HG02678 (cell line): Measurements from ENCODE around the gene BEGAIN.

ENCODE experiments used
- ATAC-seq: cut with Tn5 transposase; IDR thresholded peaks from one replicate; pipeline ENCODE4 v1.9.1; 2021; ENCODE audit warnings: mild to moderate bottlenecking, moderate library complexity; ENCODE audit not compliant: unreplicated experiment

BEGAIN gene, protein sequence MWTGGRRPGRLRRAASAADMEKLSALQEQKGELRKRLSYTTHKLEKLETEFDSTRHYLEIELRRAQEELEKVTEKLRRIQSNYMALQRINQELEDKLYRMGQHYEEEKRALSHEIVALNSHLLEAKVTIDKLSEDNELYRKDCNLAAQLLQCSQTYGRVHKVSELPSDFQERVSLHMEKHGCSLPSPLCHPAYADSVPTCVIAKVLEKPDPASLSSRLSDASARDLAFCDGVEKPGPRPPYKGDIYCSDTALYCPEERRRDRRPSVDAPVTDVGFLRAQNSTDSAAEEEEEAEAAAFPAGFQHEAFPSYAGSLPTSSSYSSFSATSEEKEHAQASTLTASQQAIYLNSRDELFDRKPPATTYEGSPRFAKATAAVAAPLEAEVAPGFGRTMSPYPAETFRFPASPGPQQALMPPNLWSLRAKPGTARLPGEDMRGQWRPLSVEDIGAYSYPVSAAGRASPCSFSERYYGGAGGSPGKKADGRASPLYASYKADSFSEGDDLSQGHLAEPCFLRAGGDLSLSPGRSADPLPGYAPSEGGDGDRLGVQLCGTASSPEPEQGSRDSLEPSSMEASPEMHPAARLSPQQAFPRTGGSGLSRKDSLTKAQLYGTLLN

DNA sequence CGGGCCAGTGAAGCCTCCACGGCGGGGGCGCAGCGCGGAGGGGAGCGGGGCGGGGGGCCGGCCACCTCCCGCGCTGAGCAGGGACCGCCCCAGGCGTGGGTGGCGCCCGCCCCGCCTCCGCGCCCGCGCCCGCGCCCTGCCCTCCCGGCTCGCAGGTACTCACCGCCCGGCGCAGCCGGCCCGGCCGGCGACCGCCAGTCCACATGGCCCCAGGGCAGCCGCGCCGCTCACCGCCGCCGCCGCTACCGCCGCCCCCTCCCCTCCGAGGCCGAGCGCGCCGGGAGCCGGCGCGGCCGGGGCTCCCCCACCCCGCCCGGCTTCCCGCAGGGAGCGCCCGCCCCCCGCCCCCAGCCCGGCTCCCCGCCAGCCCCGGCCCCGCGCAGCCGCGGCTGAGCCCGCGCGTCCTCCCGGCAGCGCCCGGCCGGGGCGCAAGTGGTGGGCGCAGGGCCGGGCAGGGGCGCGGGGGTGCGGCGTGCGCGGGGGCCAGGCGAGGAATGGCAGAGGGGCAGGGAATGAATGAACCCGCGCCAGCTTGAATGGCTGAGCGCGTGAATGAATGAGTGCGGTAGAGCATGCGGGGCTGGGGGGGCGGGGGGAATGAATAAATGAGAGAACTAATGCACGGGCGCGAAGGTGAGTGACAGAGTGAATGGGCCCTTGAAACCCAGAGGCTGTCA, at the start of gene BEGAIN:
TSS of gene BEGAIN (minus strand) at position 332 of the 677 bp plus-strand sequence. CDS start at position 205, 127 bp downstream.
- ATAC-seq: no peak

DNA sequence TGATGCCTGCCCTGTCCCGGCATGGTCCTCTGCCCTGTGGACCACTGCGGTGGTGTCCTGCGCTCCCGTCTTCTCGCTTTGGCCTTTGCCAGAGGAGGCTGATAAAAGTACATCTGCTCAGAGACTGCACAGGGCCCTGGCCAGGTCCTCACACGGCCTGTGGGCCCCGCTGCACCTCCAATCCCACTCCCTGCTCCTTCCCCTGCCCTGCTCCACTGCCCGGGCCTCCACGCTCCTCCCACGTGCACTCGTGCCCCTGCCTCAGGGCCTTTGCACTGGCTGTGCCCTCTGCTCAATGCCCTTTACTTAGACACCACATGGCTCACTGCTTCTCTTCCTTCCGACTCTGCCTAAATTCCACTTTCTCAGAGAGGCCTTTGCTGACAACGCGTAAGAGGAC, 49.3 kb upstream of the BEGAIN start:
- no peak for ATAC-seq

GRCh38 chr14:100634026-100634425, 46.8 kb upstream of the BEGAIN start:
- no peak for ATAC-seq

DNA sequence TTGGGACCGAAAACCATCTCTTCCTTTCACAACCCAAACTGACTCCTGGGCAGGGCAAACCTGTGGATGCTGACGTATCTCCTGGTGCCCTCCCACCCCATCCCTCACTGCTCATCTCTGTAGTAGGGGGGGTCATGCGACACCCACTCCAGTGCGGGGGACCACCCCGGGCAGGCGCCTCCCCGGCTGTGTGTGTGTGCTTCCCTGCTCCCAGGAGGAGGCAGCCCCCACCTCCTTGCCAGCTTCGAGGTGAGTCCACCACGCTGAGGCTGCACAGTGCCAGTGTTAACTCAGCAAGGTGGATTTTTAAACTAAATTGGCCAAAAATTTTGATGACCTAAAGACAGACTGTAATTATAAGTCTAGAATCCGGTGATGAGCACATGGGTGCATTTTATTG, 46.2 kb upstream of the BEGAIN start:
- no peak for ATAC-seq

GRCh38 chr14:100629696-100630095, 42.5 kb upstream of the BEGAIN start:
- ATAC-seq: no peak

GRCh38 chr14:100629098-100629497, 41.9 kb upstream of the BEGAIN start:
- no peak for ATAC-seq

- no peak for ATAC-seq
These were observed 41.0 kb upstream of the BEGAIN start for GRCh38 chr14:100628225-100628624.

DNA sequence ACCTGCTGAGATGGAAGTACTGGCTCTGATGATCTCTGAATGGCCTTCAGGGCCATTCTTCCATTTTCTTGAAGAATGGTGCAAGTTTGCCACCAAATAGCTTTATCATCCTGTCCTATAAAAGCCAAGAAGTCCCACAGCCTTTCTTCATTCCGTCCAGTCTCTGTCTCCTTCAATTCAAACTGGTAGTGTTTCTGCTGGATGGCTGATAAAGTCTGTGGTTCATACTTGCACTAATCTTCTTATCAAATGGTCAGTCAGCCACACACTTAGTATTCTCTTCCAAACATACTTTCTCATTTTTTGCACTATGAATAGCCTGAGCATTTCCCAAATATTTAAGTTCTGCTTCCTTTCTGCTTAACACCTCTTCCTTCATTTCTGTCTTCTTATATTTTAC, 39.4 kb upstream of the BEGAIN start:
- ATAC-seq: no peak

GRCh38 chr14:100623961-100624360, 36.7 kb upstream of the BEGAIN start:
- no peak for ATAC-seq

DNA sequence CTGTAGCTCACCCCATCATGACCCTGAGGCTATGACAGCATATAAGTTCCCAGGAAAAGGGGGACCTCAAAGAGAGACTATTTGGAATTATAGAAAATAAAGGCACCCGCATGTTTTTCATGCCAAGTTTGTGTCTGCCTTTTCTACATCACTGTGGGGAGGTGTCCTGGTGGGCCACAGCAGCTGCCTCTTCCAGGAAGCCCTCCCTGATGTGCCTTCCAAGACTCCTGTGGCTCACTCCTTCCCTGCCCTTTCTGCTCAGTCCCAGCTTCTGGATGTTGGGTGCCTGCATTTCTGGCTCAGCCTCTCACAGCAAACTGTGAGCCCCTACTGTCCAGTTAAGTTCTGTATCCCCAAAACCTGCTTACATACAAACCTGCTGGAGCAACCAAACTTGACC, 36.3 kb upstream of the BEGAIN start:
- ATAC-seq: no peak

DNA sequence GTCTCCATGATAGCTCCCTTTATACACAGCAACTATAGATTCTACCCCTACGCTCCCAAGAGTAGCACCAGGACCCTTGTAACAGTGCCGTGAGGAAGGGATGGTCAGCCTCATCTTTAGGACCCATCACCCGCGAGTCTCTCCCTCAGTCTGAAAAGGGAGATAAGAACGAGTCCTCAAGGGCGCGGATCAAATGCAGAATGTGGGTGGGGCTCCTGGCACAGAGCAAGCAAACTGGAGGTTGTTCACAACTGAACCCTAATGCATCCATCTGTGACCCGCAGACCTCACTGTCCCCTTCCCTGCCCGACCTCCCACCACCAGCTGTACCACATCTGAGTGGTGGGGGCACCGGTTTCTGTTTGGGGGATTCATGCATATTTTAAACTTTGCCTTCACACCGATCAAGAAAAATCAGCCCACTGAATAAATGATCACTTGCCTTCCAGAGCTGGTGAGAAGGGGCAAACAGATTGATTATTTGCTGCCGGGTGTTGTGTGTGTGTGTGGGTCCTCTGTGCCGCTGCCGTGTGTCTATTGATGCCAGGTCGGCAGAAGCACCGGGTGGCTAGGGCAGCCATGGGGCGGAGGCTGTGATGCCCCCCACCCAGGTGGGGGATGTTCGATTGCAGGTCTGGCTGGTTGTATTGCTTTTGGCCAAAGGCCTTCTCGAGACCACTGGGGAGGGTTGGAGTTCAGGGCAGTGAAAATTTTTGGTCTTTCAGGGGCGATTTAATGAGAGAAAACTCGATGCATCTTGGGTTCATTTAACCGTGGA, 35.7 kb upstream of the BEGAIN start:
- no peak for ATAC-seq

GRCh38 chr14:100622224-100622623, 35.0 kb upstream of the BEGAIN start:
- no peak for ATAC-seq

DNA sequence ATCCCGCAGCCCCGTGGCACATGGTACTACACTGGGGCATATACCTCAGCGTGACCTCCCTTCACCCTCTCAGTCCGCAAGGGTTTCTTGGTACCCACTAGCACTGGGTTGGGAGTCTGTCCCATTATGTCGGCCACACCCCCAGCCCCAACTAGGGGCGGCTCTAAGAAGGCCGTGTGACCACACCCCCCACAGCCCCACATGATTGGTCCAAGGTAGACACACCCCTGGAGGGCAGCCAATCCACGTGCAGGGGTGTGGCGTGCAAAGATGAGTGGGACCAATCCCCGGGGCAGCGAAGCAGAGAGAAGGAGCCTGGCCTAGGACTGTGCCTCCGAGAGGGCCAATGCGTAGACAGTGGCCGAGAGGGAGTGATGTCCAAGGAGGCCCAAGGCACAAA, 34.6 kb upstream of the BEGAIN start:
- ATAC-seq: no peak

DNA sequence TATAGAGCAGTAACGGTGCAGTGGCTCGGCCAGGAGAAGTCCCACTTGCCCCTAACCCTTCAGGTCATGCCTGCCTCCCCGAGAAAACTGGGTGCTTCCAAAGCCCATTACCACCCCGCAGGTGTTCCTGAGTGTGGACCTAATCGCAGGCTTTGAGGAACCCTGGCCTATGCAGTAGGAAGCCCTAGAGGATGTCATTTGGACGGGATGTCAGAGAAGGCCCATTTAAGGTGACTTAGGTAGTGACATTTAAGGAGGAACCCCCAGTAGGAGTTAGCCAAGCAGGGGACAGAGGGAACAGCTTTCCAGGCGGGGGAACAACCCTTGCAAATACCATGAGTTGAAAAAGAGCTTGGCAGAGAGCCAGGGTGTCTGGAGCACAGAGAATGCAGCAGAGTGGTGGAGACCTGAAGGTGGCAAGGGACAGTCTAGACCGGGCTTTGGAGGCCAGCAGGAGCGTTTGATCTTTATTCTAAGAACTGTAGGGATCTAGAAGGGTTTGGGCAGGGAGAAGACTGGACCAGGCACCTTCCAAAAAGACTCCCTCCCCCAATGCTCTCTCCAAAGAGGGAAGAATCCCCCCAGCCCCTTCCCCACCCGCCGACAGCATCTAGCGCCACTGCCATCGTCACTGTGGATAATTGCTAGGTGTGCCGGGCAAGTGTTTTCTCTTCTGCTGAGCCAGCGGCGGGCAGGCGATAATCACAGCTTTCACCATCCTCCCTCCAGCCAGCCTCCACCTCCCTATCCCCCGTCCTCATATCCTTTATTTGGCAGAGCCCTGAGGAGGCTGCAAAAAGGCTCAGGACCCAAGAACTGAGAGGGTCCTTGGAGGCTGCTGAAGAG, 33.3 kb upstream of the BEGAIN start:
- ATAC-seq: no peak

- ATAC-seq: no peak
These were observed 32.4 kb upstream of the BEGAIN start for GRCh38 chr14:100619396-100620254.

DNA sequence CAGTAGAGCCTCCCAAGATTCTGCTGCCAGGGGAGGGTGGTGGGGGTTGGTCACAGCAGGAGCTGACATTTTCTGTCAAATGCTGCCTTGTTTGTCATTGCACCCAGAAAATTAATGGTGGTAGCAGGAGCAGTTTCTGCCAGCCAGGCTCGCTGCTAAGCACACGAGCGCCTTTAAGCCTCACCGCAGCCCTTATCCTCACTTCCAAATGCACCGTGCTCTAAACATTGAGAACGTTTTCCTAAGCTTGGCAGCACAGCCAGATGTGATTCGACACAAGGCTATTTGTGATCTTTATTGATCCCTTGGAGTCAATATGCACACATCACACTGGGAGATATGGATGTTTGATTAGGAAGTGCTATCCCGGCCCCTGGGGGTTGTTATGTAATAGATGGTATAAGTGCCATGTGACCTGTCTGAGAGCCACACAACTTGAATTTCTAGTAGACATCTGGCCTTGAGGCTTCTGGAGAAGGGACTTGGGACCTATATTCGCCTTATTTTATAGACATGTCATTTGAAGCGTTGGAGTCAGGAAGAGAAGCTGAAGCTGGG, 31.6 kb upstream of the BEGAIN start:
- ATAC-seq: no peak

DNA sequence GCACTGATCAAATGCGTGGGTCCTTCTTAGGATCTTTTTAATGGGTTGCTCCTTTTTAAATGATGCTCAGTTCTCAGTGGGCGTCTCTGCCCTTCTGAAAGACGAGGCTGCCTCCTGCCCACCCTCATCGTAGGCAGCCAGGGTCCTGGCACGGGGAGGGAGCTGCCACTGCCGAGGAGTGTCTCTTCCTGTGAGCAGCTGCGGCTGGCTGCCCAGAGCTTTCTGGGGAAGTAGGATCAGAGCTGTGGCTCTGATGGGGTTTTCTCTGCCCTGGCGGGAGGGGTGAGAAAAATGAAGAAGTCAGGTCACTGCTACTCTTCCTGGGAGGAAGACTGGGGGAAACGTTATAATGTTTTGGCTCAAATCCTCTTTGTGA, 31.1 kb upstream of the BEGAIN start:
- ATAC-seq: no peak

DNA sequence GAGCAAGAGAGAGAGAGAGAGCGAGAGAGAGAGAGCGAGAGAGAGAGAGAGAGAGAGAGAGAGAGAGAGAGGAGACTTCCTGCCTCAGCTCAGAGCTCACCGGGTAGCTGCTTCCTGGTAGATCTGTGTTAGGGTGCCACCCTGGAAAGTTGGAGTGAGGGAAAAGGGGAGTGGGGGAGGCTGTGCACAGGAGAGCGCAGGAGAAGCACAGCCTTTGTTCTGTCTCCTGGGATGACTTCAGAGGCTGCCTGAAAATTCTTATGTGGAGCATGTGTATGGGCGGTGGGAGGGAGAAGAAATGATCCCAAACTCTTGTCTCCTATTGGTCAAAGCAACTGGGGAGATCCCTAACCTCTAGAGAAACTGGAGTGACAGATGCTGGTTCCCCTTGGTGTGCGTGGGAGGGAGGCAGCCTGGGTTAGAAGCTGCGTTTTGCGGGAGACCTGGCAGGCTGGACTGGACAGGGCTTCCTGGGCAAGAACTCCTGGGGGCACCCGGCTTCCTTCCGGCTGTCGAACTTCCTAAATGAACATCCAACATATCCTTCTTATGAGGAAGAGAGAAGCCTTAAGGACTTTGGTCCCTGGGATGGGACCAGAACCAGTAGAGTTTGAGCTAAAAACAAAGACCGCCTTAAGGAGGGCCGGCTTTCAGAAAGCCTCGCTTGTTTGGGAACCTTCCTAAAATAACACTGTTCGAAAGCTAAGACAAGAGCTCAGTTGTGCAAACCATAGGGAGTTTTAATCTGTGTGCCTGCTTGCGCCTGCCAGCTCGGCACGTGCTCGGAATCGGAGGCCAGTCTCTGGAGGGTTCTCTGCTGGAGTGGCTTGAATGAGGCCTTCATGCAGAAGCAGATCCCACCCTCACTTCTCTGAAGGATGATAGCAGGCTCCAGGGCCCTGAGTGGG, 30.4 kb upstream of the BEGAIN start:
- no peak for ATAC-seq
